GM10266 (cell line): Measurements from ENCODE around the gene GRSF1.

Experiments used
- DNase-seq: peaks from one replicate; pipeline ENCODE4 v3.0.0; 2012; ENCODE audit errors: extremely low spot score
- TF ChIP-seq, protein P1 (sequence below): IDR thresholded peaks from 2 replicates; pipeline ENCODE4 v1.5.1; 2012; ENCODE audit warnings: mild to moderate bottlenecking, low read depth; ENCODE audit not compliant: control insufficient read depth, insufficient read depth; ENCODE audit errors: missing control alignments

Gene GRSF1

DNA sequence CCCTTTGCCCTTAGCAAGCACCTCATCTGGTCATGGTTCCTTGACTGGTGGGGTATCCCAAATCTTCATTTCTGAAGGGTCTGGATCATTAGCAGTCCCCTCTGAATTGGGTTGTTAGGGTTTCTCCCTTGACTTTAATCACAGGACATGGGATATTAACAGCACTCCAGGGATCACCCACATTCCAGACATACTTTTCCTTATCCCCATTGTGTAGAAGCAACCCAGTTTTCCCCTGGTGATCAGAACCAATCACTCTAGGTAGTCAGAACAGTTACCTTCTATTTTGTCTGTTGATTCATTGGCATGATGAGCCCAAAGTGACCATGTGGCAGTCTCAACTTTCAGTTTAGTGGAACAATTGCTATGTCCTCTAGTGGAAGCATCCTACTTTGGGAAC, 29.1 kb upstream of the GRSF1 start:
- TF ChIP-seq, protein P1, sequence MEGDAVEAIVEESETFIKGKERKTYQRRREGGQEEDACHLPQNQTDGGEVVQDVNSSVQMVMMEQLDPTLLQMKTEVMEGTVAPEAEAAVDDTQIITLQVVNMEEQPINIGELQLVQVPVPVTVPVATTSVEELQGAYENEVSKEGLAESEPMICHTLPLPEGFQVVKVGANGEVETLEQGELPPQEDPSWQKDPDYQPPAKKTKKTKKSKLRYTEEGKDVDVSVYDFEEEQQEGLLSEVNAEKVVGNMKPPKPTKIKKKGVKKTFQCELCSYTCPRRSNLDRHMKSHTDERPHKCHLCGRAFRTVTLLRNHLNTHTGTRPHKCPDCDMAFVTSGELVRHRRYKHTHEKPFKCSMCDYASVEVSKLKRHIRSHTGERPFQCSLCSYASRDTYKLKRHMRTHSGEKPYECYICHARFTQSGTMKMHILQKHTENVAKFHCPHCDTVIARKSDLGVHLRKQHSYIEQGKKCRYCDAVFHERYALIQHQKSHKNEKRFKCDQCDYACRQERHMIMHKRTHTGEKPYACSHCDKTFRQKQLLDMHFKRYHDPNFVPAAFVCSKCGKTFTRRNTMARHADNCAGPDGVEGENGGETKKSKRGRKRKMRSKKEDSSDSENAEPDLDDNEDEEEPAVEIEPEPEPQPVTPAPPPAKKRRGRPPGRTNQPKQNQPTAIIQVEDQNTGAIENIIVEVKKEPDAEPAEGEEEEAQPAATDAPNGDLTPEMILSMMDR = no peak
- no peak for DNase-seq

DNA sequence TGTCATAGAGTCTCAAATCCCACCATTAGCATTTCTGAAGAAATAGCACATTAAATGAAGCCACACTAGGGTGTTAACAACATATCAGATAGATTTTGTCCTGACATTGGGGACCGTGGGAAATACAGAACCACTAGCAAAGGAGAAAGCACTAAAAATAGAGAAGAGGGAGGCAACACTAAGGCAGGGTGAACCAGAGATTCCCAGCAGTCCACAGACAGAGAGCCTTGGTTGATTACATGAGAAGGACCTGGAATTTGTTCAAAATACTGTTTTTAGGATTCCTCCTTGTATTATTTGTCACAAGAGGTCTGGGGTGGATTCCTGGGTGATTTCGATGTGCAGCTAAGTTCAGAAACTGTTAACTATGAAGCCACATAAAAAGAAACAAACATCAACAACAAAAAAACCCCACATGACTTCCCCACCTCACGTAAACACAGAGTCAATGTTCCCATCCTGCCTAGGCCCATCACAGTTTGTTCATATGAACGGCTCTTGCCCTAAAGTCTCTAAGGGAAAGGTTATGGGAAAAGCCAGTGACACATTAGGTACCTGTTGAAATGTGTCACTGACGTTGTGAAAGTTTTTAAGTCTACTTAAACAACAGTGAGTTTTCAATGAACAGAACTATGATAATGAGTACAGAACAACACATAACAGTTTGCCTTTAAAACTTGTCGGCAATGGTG, 23.6 kb upstream of the GRSF1 start:
- DNase-seq = peak; percentile 23
- TF ChIP-seq, protein P1 = no peak

DNA sequence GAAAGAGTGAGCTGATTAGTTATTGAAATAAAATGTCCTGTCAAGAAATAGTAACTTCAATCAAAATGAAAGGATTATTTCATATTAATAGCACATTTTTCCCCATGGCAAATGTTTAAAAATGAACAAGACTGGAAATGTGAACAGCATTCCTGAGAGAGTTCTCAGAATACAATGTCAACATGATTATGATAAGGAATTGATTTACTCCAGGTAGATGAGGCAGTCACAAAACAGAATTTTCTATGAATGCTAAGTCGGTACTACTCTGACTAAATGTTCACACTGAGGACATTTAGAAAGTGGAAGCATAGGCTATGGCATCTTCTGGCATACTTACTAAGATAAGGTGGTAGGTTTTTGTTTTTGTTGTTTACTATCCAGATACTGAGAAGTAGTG, 19.4 kb upstream of the GRSF1 start:
- TF ChIP-seq, protein P1 = no peak
- DNase-seq = no peak

DNA sequence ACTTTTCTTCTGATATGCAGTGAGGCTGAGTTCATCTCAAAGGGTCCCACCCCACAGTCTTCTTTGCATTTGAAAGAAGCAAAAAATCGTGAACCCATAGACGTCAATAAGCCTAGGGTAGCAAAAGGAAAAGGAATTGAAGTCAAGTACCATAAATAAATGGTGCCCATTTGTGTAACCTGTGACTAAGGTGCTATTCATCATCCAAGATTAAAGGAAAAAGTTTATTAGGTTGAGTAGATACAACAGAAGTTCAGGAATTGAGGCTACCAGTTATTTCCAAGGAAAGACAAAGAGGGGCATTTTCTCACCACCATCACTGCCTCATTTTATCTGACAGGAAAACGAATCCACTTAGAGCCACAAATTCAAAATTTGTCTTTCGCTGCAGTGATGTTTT, 18.8 kb upstream of the GRSF1 start:
- no peak for DNase-seq
- TF ChIP-seq, protein P1 = no peak

DNA sequence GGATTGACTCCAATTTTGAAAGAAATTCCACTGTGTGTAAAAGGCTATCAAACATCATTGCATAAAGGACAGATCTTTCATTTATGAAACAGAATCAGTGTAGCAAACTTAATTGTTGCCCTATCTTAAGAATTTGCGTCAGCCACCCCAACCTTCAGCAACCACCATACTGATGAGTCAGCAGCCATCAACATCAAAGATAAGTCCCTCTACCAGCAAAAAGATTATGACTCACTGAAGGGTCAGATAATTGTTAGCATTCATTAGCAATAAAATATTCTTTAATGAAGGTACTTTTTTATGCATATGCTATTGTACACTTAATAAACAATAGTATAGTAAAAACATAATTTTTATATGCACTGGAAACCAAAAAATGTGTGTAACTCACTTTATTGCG, 15.8 kb upstream of the GRSF1 start:
- TF ChIP-seq, protein P1 = no peak
- DNase-seq = no peak

DNA sequence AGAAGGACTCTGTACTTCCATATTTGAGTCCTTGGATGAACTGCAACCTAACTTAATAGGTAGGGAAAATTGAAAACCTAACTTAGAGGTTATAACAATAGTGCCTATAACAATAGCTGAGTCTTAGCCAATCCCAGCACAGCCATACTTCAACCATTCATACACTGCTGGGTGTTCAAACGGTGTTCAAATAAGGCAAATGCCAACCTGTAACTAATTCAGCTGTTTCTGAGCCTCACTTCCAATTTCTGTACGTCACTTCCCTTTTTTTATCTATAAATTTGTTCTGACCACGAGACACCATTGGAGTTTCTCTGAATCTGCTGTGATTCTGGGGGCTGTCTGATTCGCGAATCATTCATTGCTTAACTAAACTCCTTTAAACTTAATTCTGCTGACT, 9.6 kb upstream of the GRSF1 start:
- TF ChIP-seq, protein P1 = no peak
- DNase-seq = no peak

DNA sequence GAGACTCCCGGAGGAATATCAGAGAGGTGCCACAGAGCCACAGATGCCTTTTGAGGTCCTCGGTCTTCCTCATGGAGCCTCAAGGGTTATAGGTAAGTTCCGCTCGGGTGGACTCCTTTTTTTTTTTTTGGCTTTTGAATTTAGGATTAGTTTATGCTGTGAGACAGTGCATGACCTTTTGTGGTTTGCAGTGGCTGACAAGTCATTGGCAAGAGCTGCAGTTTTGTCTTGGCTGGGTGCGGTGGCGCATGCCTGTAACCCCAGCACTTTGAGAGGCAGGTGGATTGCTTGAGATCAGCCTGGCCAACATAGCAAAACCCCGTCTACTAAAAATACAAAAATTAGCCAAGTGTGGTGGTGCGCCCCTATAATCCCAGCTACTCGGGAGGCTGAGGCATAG, 4.5 kb upstream of the GRSF1 start:
- DNase-seq = no peak

More for the DNA sequence above, 4.5 kb upstream of the GRSF1 start:
- TF ChIP-seq, protein P1 = no peak
